ENCODE measurements around the gene OR10H2.

DNA sequence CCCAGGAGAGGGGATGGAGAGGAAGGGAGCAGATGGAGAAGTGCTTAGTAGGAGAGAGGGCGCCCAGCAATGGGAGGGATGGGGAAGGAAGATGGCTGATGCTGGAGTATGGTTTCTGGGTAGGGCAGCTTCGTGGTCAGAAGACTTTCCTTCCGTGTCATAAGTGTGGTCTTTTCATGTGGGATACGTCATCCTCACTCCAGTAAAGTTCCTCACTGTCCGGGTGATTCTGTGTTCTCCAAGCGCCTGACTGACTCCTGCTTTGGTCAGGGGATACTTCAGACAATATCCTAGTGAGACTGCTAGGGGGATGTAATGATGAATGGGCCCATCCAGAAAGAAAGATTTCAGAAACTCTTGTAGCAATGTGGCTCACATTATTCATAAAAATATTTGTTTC lies 6.1 kb downstream of the OR10H2 start:
- TF ChIP-seq CTCF (tag by site-specific recombination; IDR thresholded peaks at IDR 0.05): no peak
- TF ChIP-seq ZNF184 (tag by site-specific recombination; IDR thresholded peaks at IDR 0.05): no peak
- TF ChIP-seq ZFP37 (tag by site-specific recombination; IDR thresholded peaks at IDR 0.05): no peak
- TF ChIP-seq ZNF629 (tag by site-specific recombination; IDR thresholded peaks at IDR 0.05): no peak
- no peak for TF ChIP-seq ZNF292 (tag by site-specific recombination; IDR thresholded peaks at IDR 0.05; ENCODE audit: borderline replicate concordance, low read depth)
- TF ChIP-seq, protein P1, sequence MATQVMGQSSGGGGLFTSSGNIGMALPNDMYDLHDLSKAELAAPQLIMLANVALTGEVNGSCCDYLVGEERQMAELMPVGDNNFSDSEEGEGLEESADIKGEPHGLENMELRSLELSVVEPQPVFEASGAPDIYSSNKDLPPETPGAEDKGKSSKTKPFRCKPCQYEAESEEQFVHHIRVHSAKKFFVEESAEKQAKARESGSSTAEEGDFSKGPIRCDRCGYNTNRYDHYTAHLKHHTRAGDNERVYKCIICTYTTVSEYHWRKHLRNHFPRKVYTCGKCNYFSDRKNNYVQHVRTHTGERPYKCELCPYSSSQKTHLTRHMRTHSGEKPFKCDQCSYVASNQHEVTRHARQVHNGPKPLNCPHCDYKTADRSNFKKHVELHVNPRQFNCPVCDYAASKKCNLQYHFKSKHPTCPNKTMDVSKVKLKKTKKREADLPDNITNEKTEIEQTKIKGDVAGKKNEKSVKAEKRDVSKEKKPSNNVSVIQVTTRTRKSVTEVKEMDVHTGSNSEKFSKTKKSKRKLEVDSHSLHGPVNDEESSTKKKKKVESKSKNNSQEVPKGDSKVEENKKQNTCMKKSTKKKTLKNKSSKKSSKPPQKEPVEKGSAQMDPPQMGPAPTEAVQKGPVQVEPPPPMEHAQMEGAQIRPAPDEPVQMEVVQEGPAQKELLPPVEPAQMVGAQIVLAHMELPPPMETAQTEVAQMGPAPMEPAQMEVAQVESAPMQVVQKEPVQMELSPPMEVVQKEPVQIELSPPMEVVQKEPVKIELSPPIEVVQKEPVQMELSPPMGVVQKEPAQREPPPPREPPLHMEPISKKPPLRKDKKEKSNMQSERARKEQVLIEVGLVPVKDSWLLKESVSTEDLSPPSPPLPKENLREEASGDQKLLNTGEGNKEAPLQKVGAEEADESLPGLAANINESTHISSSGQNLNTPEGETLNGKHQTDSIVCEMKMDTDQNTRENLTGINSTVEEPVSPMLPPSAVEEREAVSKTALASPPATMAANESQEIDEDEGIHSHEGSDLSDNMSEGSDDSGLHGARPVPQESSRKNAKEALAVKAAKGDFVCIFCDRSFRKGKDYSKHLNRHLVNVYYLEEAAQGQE (tag by site-specific recombination; IDR thresholded peaks at IDR 0.05): no peak
- no peak for TF ChIP-seq ZNF335 (tag by site-specific recombination; conservative IDR thresholded peaks at IDR 0.05)
